ENCODE results near the gene THRB.
"Not testable (repeated sequence)": the region's sequence is repeated elsewhere in the genome, so short reads cannot be mapped to it uniquely, and the experiment has no call there.

Gene THRB

GRCh38 chr3:24401090-24401810 lies 93.4 kb downstream of the THRB start:
- no peak for DNase-seq (ENCODE audit: low read depth)

- no peak for DNase-seq (ENCODE audit: low read depth)
Measured at GRCh38 chr3:24400450-24400849, 94.2 kb downstream of the THRB start.

GRCh38 chr3:24400015-24400414 lies 94.6 kb downstream of the THRB start:
- no peak for DNase-seq (ENCODE audit: low read depth)

GRCh38 chr3:24399614-24400013 lies 95.0 kb downstream of the THRB start:
- no peak for DNase-seq (ENCODE audit: low read depth)

- not testable (repeated sequence) for DNase-seq (ENCODE audit: low read depth)
Measured at GRCh38 chr3:24398712-24399111, 95.9 kb downstream of the THRB start.

- no peak for DNase-seq (ENCODE audit: low read depth)
Measured at GRCh38 chr3:24396338-24396737, 98.3 kb downstream of the THRB start.

- DNase-seq (ENCODE audit: low read depth): no peak
Measured at GRCh38 chr3:24394754-24395153, 99.9 kb downstream of the THRB start.

GRCh38 chr3:24393316-24393715 lies 101.3 kb downstream of the THRB start:
- no peak for DNase-seq (ENCODE audit: low read depth)

- DNase-seq (ENCODE audit: low read depth): no peak
Measured at GRCh38 chr3:24390169-24391130, 104.2 kb downstream of the THRB start.

- no peak for DNase-seq (ENCODE audit: low read depth)
Measured at GRCh38 chr3:24389108-24390090, 105.3 kb downstream of the THRB start.

GRCh38 chr3:24388611-24389010 lies 106.0 kb downstream of the THRB start:
- DNase-seq (ENCODE audit: low read depth): no peak

- DNase-seq (ENCODE audit: low read depth): no peak
Measured at GRCh38 chr3:24388159-24388558, 106.5 kb downstream of the THRB start.

- DNase-seq (ENCODE audit: low read depth): no peak
Measured at GRCh38 chr3:24387493-24387892, 107.2 kb downstream of the THRB start.

- DNase-seq (ENCODE audit: low read depth): no peak
Measured at GRCh38 chr3:24387000-24387399, 107.7 kb downstream of the THRB start.

GRCh38 chr3:24386458-24386857 lies 108.2 kb downstream of the THRB start:
- no peak for DNase-seq (ENCODE audit: low read depth)

GRCh38 chr3:24385012-24385615 lies 109.5 kb downstream of the THRB start:
- no peak for DNase-seq (ENCODE audit: low read depth)

GRCh38 chr3:24382647-24383046 lies 112.0 kb downstream of the THRB start:
- DNase-seq (ENCODE audit: low read depth): no peak

- no peak for DNase-seq (ENCODE audit: low read depth)
Measured at GRCh38 chr3:24379936-24380335, 114.7 kb downstream of the THRB start.

GRCh38 chr3:24378313-24378712 lies 116.3 kb downstream of the THRB start:
- no peak for DNase-seq (ENCODE audit: low read depth)

GRCh38 chr3:24377218-24377993 lies 117.2 kb downstream of the THRB start:
- no peak for DNase-seq (ENCODE audit: low read depth)

GRCh38 chr3:24375947-24376384 lies 118.7 kb downstream of the THRB start:
- DNase-seq (ENCODE audit: low read depth): no peak

Measured in activated gamma-delta T cell treated with anti-CD3 and anti-CD28 coated beads, Interleukin-2, amount 50 U/mL, for 16 hours (primary cell).